HPDE6-E6E7 (cell line): ENCODE data around the gene PDLIM7.
"Not testable (repeated sequence)": the region's sequence is repeated elsewhere in the genome, so short reads cannot be mapped to it uniquely, and the experiment has no call there.

ENCODE experiments used
- DNase-seq: peaks from one replicate; pipeline ENCODE4 v3.0.0; 2011; ENCODE audit warnings: missing footprints; ENCODE audit errors: extremely low spot score

The PDLIM7 gene, protein sequence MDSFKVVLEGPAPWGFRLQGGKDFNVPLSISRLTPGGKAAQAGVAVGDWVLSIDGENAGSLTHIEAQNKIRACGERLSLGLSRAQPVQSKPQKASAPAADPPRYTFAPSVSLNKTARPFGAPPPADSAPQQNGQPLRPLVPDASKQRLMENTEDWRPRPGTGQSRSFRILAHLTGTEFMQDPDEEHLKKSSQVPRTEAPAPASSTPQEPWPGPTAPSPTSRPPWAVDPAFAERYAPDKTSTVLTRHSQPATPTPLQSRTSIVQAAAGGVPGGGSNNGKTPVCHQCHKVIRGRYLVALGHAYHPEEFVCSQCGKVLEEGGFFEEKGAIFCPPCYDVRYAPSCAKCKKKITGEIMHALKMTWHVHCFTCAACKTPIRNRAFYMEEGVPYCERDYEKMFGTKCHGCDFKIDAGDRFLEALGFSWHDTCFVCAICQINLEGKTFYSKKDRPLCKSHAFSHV

DNA sequence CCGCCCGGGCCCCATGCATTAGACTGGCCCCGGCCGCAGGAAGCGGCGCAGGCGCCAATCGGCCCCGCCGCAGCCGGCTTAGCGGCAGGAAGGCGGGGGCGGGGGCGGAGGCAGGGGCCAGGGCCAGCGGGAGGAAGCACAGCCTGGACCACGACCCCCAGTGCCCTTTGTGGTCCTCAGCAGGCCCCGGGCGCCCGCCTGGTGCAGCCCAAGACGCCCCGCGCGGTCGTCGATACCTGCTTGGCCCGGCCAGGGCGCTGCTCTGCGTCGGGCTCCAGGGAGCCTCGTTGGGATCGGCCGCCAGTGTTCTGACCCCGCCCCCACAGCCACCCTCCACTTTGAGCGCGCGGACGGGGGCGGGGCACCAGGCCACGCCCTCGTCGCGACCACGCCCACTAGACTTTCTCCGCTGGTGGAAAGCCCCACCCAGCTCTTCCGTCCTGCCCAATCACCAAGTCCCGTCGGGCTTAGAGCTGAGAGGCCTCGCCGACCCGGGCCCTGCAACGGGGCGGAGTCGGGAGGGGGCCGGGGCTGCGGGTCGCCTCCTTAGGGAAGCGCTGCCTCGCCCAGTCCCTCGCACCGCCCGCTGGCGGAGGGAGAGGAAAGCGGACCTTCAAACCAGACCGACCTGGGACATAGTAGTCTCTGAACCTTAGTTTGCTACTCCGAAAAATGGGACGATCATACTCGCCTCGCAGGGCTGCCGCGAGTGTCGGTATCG is at the start of gene PDLIM7:
PDLIM7 (minus strand) TSS at position 313 of the 721 bp plus-strand sequence. CDS start 1,092 bp downstream, outside the sequence.
- peak; percentile 95 for DNase-seq

DNA sequence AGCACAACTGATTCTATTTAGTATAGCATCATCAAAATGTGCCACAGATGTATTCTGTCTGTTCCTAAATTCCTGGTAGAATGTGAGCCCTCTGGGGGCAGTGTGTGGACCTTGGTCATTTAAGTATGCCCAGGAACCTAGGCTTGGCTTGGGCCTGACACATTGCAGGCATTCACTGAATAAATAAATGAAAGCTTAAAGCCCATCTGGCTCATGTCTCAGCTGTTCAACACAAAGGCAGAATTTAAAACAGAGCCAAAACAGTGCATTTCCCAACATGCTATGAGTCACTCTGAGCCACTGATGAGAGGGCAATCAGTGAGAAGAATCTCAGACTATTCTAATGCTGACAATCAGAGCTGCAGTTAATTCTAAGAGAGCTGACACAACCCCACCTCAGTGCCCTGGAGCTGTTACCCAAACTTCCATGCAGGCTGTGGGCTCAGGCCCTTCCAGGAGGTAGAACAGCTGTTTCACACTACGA is 48.9 kb upstream of the PDLIM7 start:
- DNase-seq: peak; percentile 98

DNA sequence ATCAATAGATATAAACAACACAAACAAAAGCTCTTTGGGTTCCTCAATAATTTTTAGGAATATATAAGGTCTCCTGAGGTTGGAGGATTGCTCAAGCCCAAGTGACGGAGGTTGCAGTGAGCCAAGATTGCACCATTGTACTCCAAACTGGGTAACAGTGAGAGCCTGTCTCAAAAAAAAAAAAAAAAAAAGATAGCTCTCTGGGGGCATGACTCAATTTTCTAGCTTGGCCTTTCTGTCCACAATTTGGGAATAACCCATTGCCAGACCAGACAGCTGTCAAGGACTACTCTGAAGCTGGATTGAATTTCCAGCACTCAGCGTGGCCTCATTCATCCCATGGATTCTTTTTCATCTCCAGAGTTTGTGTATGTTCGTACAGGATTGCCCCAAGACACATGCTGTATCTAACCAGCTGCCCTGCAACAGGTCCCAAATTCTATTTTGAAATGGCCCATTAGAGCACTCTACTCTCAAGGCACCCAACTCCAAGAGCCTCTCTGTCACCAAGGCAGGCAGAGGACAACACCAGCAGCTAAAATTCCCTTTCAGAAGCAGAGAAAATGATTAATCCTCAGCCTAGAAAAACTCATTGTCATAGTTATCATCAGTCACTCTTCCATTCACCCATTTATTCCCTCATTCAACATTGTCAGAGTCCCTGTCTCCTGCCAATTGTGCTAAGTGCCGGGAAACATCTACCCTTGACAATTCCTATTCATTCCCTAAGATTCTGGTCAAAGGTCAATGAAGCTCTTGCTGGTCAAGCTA is 48.3 kb upstream of the PDLIM7 start:
- no peak for DNase-seq

DNA sequence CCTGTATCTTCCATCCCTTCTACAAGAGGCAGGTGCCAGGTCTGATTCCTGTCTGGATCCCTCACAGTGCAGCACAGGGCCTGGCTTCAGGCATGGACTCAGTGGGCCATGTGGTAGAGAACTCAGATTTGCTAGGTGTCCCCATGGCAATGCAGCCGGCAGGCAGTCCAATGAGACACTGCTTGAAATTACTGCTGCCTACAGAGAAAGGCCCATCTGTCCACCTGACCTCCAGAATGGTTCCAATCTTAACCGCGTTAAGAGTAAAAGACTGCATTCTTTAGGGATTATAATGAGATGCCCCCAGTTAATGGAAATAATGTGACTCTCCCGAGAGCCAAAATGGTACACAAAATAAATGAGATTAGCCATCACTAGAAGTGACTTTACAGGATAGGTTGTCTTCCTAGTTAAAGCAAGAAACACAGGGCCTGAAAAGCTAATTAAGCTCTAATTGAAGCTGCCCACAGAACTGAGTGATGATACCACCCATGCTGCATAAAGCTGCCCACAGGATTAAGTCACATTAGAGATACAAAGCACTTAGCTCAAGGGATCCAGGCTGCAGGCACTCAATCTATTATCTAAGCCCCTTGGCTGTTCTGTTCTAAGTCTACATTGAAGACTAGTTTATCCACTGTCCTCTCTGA is 45.5 kb upstream of the PDLIM7 start:
- DNase-seq: no peak

GRCh38 chr5:177540438-177540837 is 43.0 kb upstream of the PDLIM7 start:
- DNase-seq: no peak

DNA sequence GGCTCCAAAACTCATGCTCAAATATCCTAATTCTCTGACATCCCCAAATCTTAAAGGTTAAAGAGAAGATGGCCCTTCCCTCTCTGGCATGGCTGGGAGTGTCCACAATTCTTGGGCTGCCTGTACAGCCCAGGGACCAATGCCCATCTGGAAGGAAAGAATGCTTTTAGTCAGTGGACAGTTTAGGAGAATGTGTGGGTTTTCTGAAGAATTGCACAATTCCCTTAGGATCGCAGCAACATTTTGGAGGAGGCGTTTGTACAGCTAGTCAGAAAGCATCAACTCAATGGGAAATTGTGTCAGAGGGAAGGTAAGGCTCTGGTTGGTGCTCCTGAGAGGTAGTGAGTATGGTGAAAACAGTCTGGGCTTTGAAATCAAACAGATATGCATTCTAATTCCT is 42.0 kb upstream of the PDLIM7 start:
- DNase-seq: no peak

DNA sequence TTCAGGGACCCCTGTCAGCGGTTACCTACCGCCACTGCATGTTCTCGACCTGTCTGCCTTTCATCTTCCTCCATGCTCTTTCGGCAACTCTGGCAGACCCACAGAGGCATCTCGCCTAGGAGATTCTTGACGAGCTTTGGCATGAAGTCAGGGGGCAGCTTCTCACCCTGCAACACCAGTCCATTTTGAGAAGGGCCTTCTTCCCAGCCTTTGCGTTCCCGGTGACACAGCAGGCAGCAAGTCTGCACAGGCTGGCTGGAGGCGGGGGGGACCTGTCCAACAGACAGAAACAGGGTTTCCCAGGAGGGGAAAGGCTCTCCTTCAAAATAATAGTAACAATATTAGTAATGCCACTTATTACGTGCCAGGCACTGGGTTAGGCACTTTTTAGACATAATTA is 41.5 kb upstream of the PDLIM7 start:
- no peak for DNase-seq

GRCh38 chr5:177537389-177538361 is 40.3 kb upstream of the PDLIM7 start:
- DNase-seq: no peak

GRCh38 chr5:177536386-177536785 is 39.0 kb upstream of the PDLIM7 start:
- DNase-seq: no peak

GRCh38 chr5:177535125-177535524 is 37.7 kb upstream of the PDLIM7 start:
- no peak for DNase-seq

DNA sequence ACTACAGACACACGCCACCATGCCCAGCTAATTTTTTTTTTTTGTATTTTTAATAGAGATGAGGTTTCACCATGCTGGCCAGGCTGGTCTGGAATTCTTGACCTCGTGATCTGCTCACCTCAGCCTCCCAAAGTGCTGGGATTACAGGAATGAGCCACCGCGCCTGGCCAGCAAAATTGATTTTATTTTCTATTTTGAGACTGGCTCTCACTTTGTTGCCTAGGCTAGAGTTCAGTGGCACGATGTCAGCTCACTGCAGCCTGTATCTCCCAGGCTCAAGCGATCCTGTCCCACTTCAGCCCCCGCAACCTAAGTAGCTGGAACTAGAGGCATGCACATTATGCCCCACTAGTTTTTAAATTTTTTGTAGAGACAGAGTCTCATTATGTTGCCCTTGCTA is 37.0 kb upstream of the PDLIM7 start:
- DNase-seq: not testable (repeated sequence)

GRCh38 chr5:177531209-177531940 is 34.0 kb upstream of the PDLIM7 start:
- DNase-seq: no peak

- no peak for DNase-seq
Measured at GRCh38 chr5:177530638-177531037, 33.2 kb upstream of the PDLIM7 start.

DNA sequence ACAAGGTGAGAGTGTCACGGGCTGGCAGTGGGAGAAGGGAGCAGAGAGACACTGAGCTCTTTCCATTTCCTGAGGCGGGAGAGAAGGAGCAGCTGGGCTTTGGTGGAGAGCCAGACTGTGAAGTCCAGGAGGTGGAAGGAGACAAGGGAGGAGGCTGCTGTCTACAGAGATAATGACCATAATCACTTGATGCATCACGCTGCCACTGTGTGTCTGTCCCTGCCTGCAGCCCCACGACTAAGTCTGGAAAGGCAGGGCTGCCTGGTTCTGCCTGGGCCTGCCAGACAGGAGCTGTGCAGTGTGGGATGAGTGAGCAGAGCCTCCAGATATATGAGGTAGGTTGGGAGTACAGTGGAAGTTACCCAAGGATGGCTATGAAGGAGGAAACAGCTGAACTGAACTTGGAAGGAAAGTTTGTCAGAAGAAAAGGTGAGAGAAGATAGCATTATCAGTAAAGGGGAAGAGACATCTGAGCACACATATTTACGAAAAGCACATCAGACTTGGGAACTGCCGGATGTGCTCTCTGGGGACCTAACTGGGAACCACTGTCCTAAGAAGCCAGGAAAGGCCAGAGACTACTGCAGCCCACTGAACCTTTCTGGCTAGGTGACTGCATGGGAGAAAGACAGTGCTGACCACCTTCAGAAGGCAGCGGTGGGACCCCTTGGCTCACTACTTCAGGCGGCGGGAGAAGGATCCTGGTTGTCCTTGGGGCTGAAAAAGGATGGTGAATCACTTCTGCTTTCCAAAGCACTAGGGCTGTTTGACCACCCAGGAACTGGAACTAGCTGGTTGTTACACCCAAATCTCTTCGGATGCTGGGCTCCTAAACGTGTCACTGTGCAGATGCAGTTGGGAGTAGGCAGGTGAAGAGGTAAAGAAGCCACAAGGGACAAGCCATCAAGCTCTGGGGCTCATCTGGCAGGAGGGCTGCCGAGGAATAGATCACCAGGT is 32.1 kb upstream of the PDLIM7 start:
- DNase-seq: no peak

GRCh38 chr5:177528631-177529030 is 31.2 kb upstream of the PDLIM7 start:
- DNase-seq: no peak

GRCh38 chr5:177527595-177527994 is 30.2 kb upstream of the PDLIM7 start:
- no peak for DNase-seq

GRCh38 chr5:177526791-177527190 is 29.4 kb upstream of the PDLIM7 start:
- DNase-seq: no peak

GRCh38 chr5:177526191-177526590 is 28.8 kb upstream of the PDLIM7 start:
- DNase-seq: no peak
